Measurements from ENCODE around the gene CLASP1. TPM values are rescaled to one million over a fixed set of nuclear protein-coding genes. Genes with fewer than 3 reads are reported as not detected.

The CLASP1 gene
- polyA plus RNA-seq, 1 donor (not counting 4 experiments of a cell fraction or from before 2014, with no cell fraction given): 16.7 TPM

DNA sequence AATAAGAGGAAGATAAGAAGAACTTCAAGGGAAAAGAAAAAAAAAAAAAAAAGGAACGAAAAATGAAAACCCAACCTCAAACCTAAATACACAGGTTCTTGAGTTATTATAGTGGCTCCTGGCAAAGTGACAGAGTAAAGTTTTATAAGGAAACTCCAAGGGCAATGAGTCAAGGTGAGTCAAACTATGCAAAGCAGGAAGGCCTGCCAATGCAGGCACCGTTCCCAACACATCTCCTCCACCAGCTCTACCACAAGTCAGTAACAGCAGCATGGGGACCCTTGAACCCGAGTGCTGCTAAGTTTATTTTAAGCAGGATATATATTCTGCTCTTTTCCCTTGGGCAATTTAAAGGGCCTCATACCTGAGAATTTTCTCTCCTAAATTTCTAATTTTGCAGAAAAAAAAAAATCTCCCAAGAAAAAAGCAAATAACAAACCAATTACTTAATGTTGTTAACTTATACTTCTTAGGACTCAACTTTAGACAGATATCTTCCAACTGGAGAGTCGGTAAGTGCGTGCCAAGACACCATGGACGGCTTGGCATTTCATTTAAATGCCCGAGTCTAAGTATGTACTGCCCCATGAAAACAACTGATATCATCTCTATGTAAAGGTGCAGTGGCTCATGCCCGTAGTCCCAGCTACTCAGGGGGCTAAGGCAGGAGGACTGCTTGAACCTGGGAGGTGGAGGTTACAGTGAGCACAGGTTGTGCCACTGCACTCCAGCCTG, 288.5 kb downstream of the CLASP1 start:
- Histone ChIP-seq H3K27me3 (ENCODE audit: control insufficient read depth, extremely low read depth, insufficient read depth, low read length) (no peaks in the 10 kb centered on the region), H2AFZ (ENCODE audit: control insufficient read depth, low read length) (no peak overlapping the region), H3K79me2 (ENCODE audit: control insufficient read depth, insufficient read depth, low read length) (no peaks in the 10 kb centered on the region), H3K4me2 (ENCODE audit: control insufficient read depth, extremely low read depth, insufficient read depth, low read depth, low read length) (peak overlapping the region; percentile 49), H3K4me1 (ENCODE audit: control insufficient read depth, extremely low read depth, insufficient read depth, low read length) (peaks cover 32% of the 10 kb centered on the region), H3K9me3 (ENCODE audit: control insufficient read depth, low read depth, low read length) (no peaks in the 10 kb centered on the region), H3K9ac (ENCODE audit: control insufficient read depth, extremely low read depth, insufficient read depth, low read length) (peak overlapping the region; percentile 29), H3K4me3 (ENCODE audit: control insufficient read depth in 2 of 3, extremely low read depth in 1 of 3, insufficient read depth in 2 of 3, low read depth in 1 of 3, low read length in 3 of 3) (no peak overlapping the region), H3K27ac (ENCODE audit: control insufficient read depth, insufficient read depth, low read length) (peak overlapping the region; percentile 51), H3K9me1 (ENCODE audit: control insufficient read depth, extremely low read depth, insufficient read depth, low read length) (peaks cover 4% of the 10 kb centered on the region), H4K20me1 (ENCODE audit: control insufficient read depth, extremely low read depth, insufficient read depth, low read length) (peaks cover 6% of the 10 kb centered on the region), H3K36me3 (ENCODE audit: control insufficient read depth in 2 of 2, extremely low read depth in 1 of 2, insufficient read depth in 2 of 2, low read length in 2 of 2) (peaks cover 28 to 48% of the 10 kb centered on the region in 2 experiments)
- FAIRE-seq (peak; percentile 87), DNase-seq (ENCODE audit: low read depth, low spot score) (peak; percentile 48)
- TF ChIP-seq EZH2 (IDR thresholded peaks at IDR 0.05; ENCODE audit: low read length): no peak
- TF ChIP-seq, protein P1, sequence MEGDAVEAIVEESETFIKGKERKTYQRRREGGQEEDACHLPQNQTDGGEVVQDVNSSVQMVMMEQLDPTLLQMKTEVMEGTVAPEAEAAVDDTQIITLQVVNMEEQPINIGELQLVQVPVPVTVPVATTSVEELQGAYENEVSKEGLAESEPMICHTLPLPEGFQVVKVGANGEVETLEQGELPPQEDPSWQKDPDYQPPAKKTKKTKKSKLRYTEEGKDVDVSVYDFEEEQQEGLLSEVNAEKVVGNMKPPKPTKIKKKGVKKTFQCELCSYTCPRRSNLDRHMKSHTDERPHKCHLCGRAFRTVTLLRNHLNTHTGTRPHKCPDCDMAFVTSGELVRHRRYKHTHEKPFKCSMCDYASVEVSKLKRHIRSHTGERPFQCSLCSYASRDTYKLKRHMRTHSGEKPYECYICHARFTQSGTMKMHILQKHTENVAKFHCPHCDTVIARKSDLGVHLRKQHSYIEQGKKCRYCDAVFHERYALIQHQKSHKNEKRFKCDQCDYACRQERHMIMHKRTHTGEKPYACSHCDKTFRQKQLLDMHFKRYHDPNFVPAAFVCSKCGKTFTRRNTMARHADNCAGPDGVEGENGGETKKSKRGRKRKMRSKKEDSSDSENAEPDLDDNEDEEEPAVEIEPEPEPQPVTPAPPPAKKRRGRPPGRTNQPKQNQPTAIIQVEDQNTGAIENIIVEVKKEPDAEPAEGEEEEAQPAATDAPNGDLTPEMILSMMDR (optimal IDR thresholded peaks at IDR 0.05 in 1 of 3, IDR thresholded peaks at IDR 0.05 in 1 of 3, conservative IDR thresholded peaks at IDR 0.05 in 1 of 3; ENCODE audit: extremely low read depth in 1 of 3, insufficient read depth in 2 of 3, low read length in 3 of 3): no peak
- dilution Hi-C loops (cut with MboI; ENCODE audit: extremely low pct_ligation_motif_present, low sequenced_read_pairs): no loop called here

- H3K27me3 ChIP-seq (ENCODE audit: control insufficient read depth, extremely low read depth, insufficient read depth, low read length): no peaks in the 10 kb centered on the region
- peaks cover 32% of the 10 kb centered on the region for H3K4me1 ChIP-seq (ENCODE audit: control insufficient read depth, extremely low read depth, insufficient read depth, low read length)
- no peaks in the 10 kb centered on the region for H3K79me2 ChIP-seq (ENCODE audit: control insufficient read depth, insufficient read depth, low read length)
- peaks cover 6% of the 10 kb centered on the region for H4K20me1 ChIP-seq (ENCODE audit: control insufficient read depth, extremely low read depth, insufficient read depth, low read length)
- FAIRE-seq: no peak
- no peak overlapping the region for H2AFZ ChIP-seq (ENCODE audit: control insufficient read depth, low read length)
- dilution Hi-C loops (cut with MboI; ENCODE audit: extremely low pct_ligation_motif_present, low sequenced_read_pairs): no loop called here
- peak overlapping the region; percentile 49 for H3K4me2 ChIP-seq (ENCODE audit: control insufficient read depth, extremely low read depth, insufficient read depth, low read depth, low read length)
- peaks cover 4% of the 10 kb centered on the region for H3K9me1 ChIP-seq (ENCODE audit: control insufficient read depth, extremely low read depth, insufficient read depth, low read length)
- H3K9ac ChIP-seq (ENCODE audit: control insufficient read depth, extremely low read depth, insufficient read depth, low read length): no peak overlapping the region
- peaks cover 29 to 48% of the 10 kb centered on the region in 2 experiments for H3K36me3 ChIP-seq (ENCODE audit: control insufficient read depth in 2 of 2, extremely low read depth in 1 of 2, insufficient read depth in 2 of 2, low read length in 2 of 2)
- TF ChIP-seq EZH2 (IDR thresholded peaks at IDR 0.05; ENCODE audit: low read length): no peak
- H3K9me3 ChIP-seq (ENCODE audit: control insufficient read depth, low read depth, low read length): no peaks in the 10 kb centered on the region
- no peak overlapping the region for H3K4me3 ChIP-seq (ENCODE audit: control insufficient read depth in 2 of 3, extremely low read depth in 1 of 3, insufficient read depth in 2 of 3, low read depth in 1 of 3, low read length in 3 of 3)
- DNase-seq (ENCODE audit: low read depth, low spot score): no peak
- H3K27ac ChIP-seq (ENCODE audit: control insufficient read depth, insufficient read depth, low read length): no peak overlapping the region
These were observed 289.3 kb downstream of the CLASP1 start for GRCh38 chr2:121359716-121360565.

Data from keratinocyte (primary cell).